SK-N-MC (cell line): ENCODE measurements around the gene CEP89.

Source experiments
- EZH2 ChIP-seq: fragments of 200-600 bp; sonication (generic); IDR thresholded peaks from one replicate; pipeline ENCODE4 v1.6.1; 2017; ENCODE audit warnings: antibody characterized with exemption
- POLR2AphosphoS5 ChIP-seq: IDR thresholded peaks from 2 replicates; pipeline ENCODE4 v1.6.1; 2012; ENCODE audit warnings: mild to moderate bottlenecking, low read depth, low read length, borderline replicate concordance

- TF ChIP-seq EZH2 (no peak), POLR2AphosphoS5 (no peak)
These were observed 37.0 kb upstream of the CEP89 start for GRCh38 chr19:33008738-33009137.
